Ishikawa (cell line): ENCODE measurements around the gene CEP63.

Experiments
- CEBPB ChIP-seq: IDR thresholded peaks from 2 replicates; pipeline ENCODE4 v1.6.1; 2012
- CREB1 ChIP-seq: IDR thresholded peaks from 2 replicates; pipeline ENCODE4 v1.6.1; 2012; ENCODE audit warnings: low read depth
- EGR1 ChIP-seq: IDR thresholded peaks from 2 replicates; pipeline ENCODE4 v1.6.1; 2012
- EP300 ChIP-seq: IDR thresholded peaks from 2 replicates; pipeline ENCODE4 v1.6.1; 2012; ENCODE audit warnings: borderline replicate concordance
- FOXM1 ChIP-seq: IDR thresholded peaks from 2 replicates; pipeline ENCODE4 v1.6.1; 2012; ENCODE audit warnings: low read depth, borderline replicate concordance
- MAX ChIP-seq: IDR thresholded peaks from 2 replicates; pipeline ENCODE4 v1.6.1; 2012
- NFIC ChIP-seq: IDR thresholded peaks from 2 replicates; pipeline ENCODE4 v1.6.1; 2012
- RAD21 ChIP-seq: IDR thresholded peaks from 2 replicates; pipeline ENCODE4 v1.6.1; 2012; ENCODE audit warnings: low read depth
- REST ChIP-seq: IDR thresholded peaks from 2 replicates; pipeline ENCODE4 v1.6.1; 2012; ENCODE audit warnings: low read depth, mild to moderate bottlenecking
- TAF1 ChIP-seq: IDR thresholded peaks from 2 replicates; pipeline ENCODE4 v1.6.1; 2012; ENCODE audit warnings: low read depth, mild to moderate bottlenecking
- TCF12 ChIP-seq: IDR thresholded peaks from 2 replicates; pipeline ENCODE4 v1.6.1; 2012; ENCODE audit warnings: low read depth
- TEAD4 ChIP-seq: IDR thresholded peaks from 2 replicates; pipeline ENCODE4 v1.6.1; 2012
- USF1 ChIP-seq: IDR thresholded peaks from 2 replicates; pipeline ENCODE4 v1.6.1; 2012
- YY1 ChIP-seq: IDR thresholded peaks from 2 replicates; pipeline ENCODE4 v1.6.1; 2012; ENCODE audit warnings: low read depth
- ZBTB7A ChIP-seq: IDR thresholded peaks from 2 replicates; pipeline ENCODE4 v1.6.1; 2012; ENCODE audit warnings: low read depth

The CEP63 gene

GRCh38 chr3:134610432-134611385 lies 124.9 kb downstream of the CEP63 start:
- TF ChIP-seq CREB1 (no peak), TAF1 (no peak), CEBPB (no peak), USF1 (no peak), REST (no peak), RAD21 (no peak), MAX (no peak), EGR1 (no peak), ZBTB7A (no peak), TEAD4 (no peak), YY1 (no peak), EP300 (no peak), NFIC (no peak)

GRCh38 chr3:134611516-134611915 lies 125.7 kb downstream of the CEP63 start:
- no peak for TF ChIP-seq YY1
- no peak for TF ChIP-seq TEAD4
- no peak for TF ChIP-seq TCF12
- no peak for TF ChIP-seq CEBPB
- TF ChIP-seq EP300 = no peak
- TF ChIP-seq REST = no peak
- no peak for TF ChIP-seq RAD21
- TF ChIP-seq MAX = no peak
- TF ChIP-seq USF1 = no peak

- TF ChIP-seq REST = no peak
- TF ChIP-seq MAX = no peak
- TF ChIP-seq ZBTB7A = no peak
- no peak for TF ChIP-seq TEAD4
- no peak for TF ChIP-seq EGR1
- no peak for TF ChIP-seq TCF12
- no peak for TF ChIP-seq NFIC
- TF ChIP-seq YY1 = no peak
- TF ChIP-seq TAF1 = no peak
- TF ChIP-seq CEBPB = no peak
Observed at GRCh38 chr3:134613006-134613520, 127.2 kb downstream of the CEP63 start.

GRCh38 chr3:134614955-134615354 lies 129.1 kb downstream of the CEP63 start:
- no peak for TF ChIP-seq YY1
- no peak for TF ChIP-seq RAD21
- no peak for TF ChIP-seq CEBPB
- no peak for TF ChIP-seq REST
- no peak for TF ChIP-seq EP300
- no peak for TF ChIP-seq CREB1
- no peak for TF ChIP-seq EGR1
- TF ChIP-seq MAX = no peak
- no peak for TF ChIP-seq FOXM1
- TF ChIP-seq TAF1 = no peak
- TF ChIP-seq TCF12 = no peak
- no peak for TF ChIP-seq ZBTB7A
- no peak for TF ChIP-seq TEAD4
- no peak for TF ChIP-seq NFIC
- no peak for TF ChIP-seq USF1
